T1000 (cell line): ENCODE results near the gene LPIN1.
"Not testable (repeated sequence)": the region's sequence is repeated elsewhere in the genome, so short reads cannot be mapped to it uniquely, and the experiment has no call there.

ENCODE experiments used
- DNase-seq: peaks from one replicate; lab custom pipeline; 2025; ENCODE audit warnings: mixed read lengths; lab: John Stamatoyannopoulos, UW

Gene LPIN1

GRCh38 chr2:11744631-11745394 lies 1.6 kb upstream of the LPIN1 start:
- DNase-seq = no peak

- DNase-seq = no peak
Observed at GRCh38 chr2:11745613-11746375, 638 bp upstream of the LPIN1 start.

GRCh38 chr2:11746807-11747459 lies 501 bp downstream of the LPIN1 start:
- no peak for DNase-seq

- no peak for DNase-seq
Observed at GRCh38 chr2:11748018-11748860, 1.8 kb downstream of the LPIN1 start.

GRCh38 chr2:11748861-11749645 lies 2.6 kb downstream of the LPIN1 start:
- DNase-seq = no peak

GRCh38 chr2:11749646-11750349 lies 3.4 kb downstream of the LPIN1 start:
- no peak for DNase-seq

- no peak for DNase-seq
Observed at GRCh38 chr2:11750422-11750821, 4.0 kb downstream of the LPIN1 start.

- no peak for DNase-seq
Observed at GRCh38 chr2:11750917-11751316, 4.5 kb downstream of the LPIN1 start.

- no peak for DNase-seq
Observed at GRCh38 chr2:11752906-11753305, 6.5 kb downstream of the LPIN1 start.

GRCh38 chr2:11753452-11753885 lies 7.0 kb downstream of the LPIN1 start:
- no peak for DNase-seq

GRCh38 chr2:11753886-11754699 lies 7.7 kb downstream of the LPIN1 start:
- no peak for DNase-seq

GRCh38 chr2:11754700-11755015 lies 8.2 kb downstream of the LPIN1 start:
- no peak for DNase-seq

GRCh38 chr2:11757101-11757500 lies 10.7 kb downstream of the LPIN1 start:
- no peak for DNase-seq

GRCh38 chr2:11758187-11758586 lies 11.8 kb downstream of the LPIN1 start:
- no peak for DNase-seq

GRCh38 chr2:11758647-11759046 lies 12.2 kb downstream of the LPIN1 start:
- DNase-seq = no peak

GRCh38 chr2:11759182-11759975 lies 12.9 kb downstream of the LPIN1 start:
- DNase-seq = not testable (repeated sequence)

GRCh38 chr2:11761259-11761658 lies 14.8 kb downstream of the LPIN1 start:
- DNase-seq = no peak

- no peak for DNase-seq
Observed at GRCh38 chr2:11762031-11762430, 15.6 kb downstream of the LPIN1 start.
